T-helper 1 cell treated with Interleukin-12 subunit alpha and Interleukin-12 subunit beta and Interleukin-4 antibody, amounts not matched to agents 30 μg/mL and 1 μg/mL, for 36 hours (primary cell): ENCODE measurements around the gene AGAP3.

Experiments used
- H3K27ac Mint-ChIP-seq: one replicate; pipeline ENCODE4 v1.8.0; 2021; ENCODE audit warnings: mild to moderate bottlenecking, mixed read lengths
- H3K27me3 Mint-ChIP-seq: one replicate; pipeline ENCODE4 v1.8.0; 2021; ENCODE audit warnings: low read depth, mixed read lengths
- H3K36me3 Mint-ChIP-seq: one replicate; pipeline ENCODE4 v1.8.0; 2021; ENCODE audit warnings: low read depth, mixed read lengths
- H3K4me1 Mint-ChIP-seq: one replicate; pipeline ENCODE4 v1.8.0; 2021; ENCODE audit warnings: low read depth, mixed read lengths
- H3K4me3 Mint-ChIP-seq: one replicate; pipeline ENCODE4 v1.8.0; 2021; ENCODE audit warnings: mild to moderate bottlenecking, moderate library complexity, mixed read lengths
- H3K9me3 Mint-ChIP-seq: one replicate; pipeline ENCODE4 v1.8.0; 2021; ENCODE audit warnings: mixed read lengths

Gene AGAP3

DNA sequence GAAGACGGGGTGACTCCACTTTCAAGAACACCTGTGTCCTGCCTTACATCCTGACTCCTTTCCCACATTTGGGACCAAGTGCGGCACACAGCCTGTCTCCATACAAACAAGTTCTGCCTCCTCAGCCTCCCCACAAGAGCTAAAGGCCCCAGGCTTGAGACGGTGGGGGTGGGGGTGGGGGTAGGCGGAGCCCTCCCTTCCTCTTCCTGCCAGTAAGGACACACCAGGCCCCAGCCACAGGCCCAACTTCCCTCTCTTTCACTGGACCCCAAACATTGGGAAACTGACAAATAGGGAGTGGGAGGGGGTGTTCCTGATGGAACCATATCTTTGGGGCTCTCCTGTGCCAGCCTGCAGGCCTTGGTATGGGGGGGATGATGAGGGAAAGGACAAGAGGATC is 33.2 kb upstream of the AGAP3 start:
- H3K36me3 Mint-ChIP-seq, result peaks cover 4% of the 10 kb centered on the region
- H3K27me3 Mint-ChIP-seq, result peaks cover 5% of the 10 kb centered on the region
- no peaks in the 10 kb centered on the region for H3K9me3 Mint-ChIP-seq
- no peak overlapping the region for H3K4me3 Mint-ChIP-seq
- H3K27ac Mint-ChIP-seq, result no peak overlapping the region
- peaks cover 23% of the 10 kb centered on the region for H3K4me1 Mint-ChIP-seq

DNA sequence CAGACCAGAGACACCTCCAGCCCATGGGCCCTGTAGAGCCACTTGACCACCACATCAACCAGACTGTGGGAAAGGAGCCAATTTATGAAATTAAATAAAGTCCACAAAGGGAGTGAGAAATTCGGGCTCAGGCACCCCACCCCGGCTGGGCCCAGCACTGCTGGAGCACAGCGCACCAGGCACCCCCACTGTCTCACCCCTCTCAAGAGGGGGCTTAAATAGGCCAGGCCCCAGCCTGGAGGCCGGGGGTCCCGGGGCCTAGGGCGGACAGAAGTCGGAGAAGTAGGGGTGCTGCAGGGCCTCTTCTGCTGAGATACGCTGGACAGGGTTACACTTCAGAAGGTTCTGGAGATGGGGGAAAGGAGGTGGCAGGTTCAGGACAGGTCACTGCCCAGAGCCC is 32.5 kb upstream of the AGAP3 start:
- peaks cover 5% of the 10 kb centered on the region for H3K27me3 Mint-ChIP-seq
- H3K36me3 Mint-ChIP-seq, result peaks cover 4% of the 10 kb centered on the region
- no peak overlapping the region for H3K4me3 Mint-ChIP-seq
- H3K4me1 Mint-ChIP-seq, result peaks cover 27% of the 10 kb centered on the region
- no peaks in the 10 kb centered on the region for H3K9me3 Mint-ChIP-seq
- H3K27ac Mint-ChIP-seq, result no peak overlapping the region

DNA sequence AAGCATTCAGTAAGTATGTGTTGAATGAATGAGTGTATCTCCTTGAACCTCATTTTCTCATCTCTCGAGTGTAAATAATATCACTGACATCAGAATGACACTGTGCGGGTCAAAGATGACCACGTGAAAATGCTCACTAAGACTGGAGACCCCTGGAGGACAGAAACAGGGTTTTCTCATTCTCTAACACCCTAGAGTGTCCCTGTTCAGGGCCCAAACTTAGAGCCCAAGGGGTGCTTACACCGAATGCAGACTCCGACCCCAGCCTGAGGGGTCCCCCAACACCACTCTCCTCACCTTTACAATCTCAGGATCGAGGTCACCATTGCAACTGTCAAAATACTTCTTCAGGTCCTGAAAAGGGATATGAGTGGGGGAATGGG is 30.0 kb upstream of the AGAP3 start:
- Mint-ChIP-seq H3K4me1 (peaks cover 35% of the 10 kb centered on the region), H3K36me3 (peaks cover 4% of the 10 kb centered on the region), H3K4me3 (peak overlapping the region; percentile 97), H3K9me3 (no peaks in the 10 kb centered on the region), H3K27me3 (no peaks in the 10 kb centered on the region), H3K27ac (no peak overlapping the region)

DNA sequence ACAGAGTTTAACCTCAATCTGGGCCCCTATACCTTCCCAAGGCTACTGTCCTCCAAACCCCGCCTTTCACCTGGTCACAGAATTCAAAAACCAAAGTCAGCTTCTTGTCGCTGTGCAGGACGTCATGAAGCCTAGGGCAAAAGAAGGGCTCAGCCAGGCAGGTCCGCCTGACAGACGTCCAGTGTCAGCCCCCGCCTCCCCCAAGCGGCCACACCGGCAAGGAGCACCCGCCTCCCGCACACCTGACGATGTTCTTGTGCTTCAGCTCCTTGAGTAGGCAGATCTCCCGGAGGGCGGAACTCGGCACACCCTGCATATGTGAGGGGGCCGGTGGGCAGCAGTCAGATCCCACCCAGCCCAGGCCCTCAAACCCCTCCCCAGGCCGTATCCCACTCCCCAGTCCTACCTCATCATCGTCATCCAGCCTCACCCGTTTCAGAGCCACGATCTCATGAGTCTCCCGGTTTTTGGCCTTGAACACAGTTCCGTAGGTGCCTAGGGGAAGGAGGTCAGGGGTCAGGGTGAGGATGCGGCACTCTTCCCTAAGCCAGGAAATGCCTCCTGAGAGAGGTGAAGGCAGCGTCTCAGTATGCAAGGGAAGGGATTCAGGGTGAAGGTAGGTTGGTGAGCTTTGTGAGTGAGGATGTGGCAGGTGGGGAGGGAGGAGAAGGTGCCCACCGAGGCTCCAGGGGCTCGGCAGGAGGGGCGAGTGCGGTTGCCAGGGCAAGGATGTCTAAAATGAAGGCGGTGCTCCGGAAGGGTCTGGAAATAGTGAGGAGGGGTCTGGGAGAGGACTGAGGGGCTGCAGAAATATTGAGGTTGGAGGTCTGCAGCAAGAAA is 29.4 kb upstream of the AGAP3 start:
- no peaks in the 10 kb centered on the region for H3K27me3 Mint-ChIP-seq
- H3K9me3 Mint-ChIP-seq, result no peaks in the 10 kb centered on the region
- peaks cover 41% of the 10 kb centered on the region for H3K4me1 Mint-ChIP-seq

DNA sequence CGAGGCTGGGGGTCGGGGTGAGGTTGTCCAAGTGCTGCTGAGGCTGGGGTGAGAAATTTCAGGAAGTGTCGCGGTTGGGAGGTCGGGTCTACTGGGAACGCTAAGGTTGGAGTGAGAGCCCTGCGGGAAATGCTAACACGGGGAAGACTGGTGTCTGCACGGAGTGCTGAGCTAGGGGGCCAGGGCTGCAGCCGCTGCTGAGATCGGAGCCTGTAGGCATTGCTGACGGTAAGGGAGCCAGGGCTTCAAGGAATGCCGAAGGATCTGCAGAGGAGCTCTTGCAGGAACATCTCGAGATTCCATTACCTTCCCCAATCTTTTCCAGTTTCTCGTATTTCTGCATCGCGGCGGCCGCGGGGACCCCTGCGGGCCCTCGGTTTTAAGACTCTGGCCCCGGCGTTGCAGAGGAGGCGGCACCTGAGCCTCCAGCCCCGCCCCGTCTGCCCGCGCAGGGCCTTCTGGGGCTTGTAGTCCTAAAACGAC is 28.7 kb upstream of the AGAP3 start, which contains the start of gene CDK5:
Gene CDK5 (minus strand): TSS at position 392 of the 483 bp plus-strand sequence. CDS start 49 bp downstream, at position 343.
- H3K27me3 Mint-ChIP-seq, result no peaks in the 10 kb centered on the region
- H3K9me3 Mint-ChIP-seq, result no peaks in the 10 kb centered on the region
- peaks cover 40% of the 10 kb centered on the region for H3K4me1 Mint-ChIP-seq
- peak within 1 kb of the TSS; percentile 97 for H3K4me3 Mint-ChIP-seq
- H3K36me3 Mint-ChIP-seq, result peaks cover 3% of the 10 kb centered on the region
- peak within 1 kb of the TSS; percentile 94 for H3K27ac Mint-ChIP-seq

More for the DNA sequence above, 29.4 kb upstream of the AGAP3 start:
- Mint-ChIP-seq H3K27ac (peak overlapping the region; percentile 41), H3K36me3 (peaks cover 4% of the 10 kb centered on the region), H3K4me3 (peak overlapping the region; percentile 97)

DNA sequence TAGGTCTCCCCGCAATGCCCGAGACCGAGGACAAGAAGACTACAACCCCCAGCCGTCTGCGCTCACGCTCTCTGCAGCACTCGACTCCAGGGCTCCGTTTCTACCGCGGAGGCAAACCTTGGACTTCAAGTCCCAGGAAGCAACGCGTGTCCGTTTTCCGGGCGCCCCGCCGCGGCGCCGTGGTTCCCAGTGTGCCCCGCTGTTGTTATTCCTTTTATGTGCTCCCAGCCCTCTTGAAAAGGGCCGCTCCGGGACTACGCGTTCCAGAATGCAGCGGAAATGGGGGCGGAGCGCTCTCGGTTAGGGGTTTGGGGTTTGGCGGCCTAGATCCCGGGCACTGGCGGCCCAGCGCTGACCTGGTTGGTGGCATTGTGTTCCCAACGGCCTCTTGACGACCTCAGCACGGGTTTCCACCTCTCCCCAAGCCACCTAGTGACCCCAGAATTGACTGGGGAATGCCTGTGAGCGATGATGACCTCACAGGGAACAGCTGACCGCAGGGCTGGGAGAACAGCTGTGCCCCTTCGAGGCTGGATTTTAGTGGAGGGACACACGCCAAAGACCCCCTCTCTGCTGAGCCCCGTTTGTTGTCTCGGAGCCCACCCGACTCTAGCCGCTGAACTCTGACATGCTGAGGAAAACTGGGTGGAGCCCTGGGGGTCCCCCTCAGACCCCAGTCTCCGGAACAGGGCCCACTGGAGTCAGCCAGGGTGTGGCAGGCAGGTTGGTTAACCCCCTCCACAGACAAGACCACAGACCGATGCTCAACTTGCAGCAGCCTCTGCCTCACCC is 28.1 kb upstream of the AGAP3 start:
- no peaks in the 10 kb centered on the region for H3K9me3 Mint-ChIP-seq

DNA sequence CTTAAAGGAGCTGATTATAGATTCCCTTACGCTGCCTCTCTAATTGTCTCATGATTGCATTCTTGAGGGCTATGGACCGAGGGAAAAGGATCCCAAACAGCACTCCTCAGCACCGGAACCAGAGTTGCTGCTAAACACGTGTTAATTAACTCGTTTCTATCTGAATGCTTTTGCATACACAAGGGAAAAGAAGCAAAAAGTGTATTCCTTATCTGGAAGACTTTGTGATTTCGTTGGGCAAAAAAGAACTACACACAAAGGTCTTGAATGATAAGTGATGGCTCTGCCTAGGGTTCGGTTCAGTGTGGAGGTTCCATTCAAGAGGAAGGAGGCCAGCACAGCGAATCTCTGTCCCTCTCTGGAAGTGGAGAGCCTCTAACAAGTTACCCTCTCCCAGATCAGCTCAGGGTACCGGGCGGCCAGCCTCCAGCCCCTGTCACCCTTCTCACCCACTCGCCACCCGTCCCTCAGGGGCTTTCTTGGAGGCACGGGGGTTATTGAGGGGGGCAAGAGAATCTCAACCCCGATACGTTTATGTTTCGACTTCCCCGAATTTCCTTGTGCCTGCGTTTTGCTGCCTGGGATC is 27.4 kb upstream of the AGAP3 start:
- Mint-ChIP-seq H3K27ac (peak overlapping the region; percentile 94), H3K4me3 (peak overlapping the region; percentile 97), H3K27me3 (no peaks in the 10 kb centered on the region), H3K9me3 (no peaks in the 10 kb centered on the region), H3K36me3 (no peaks in the 10 kb centered on the region), H3K4me1 (peaks cover 34% of the 10 kb centered on the region)

More for the DNA sequence above, 28.1 kb upstream of the AGAP3 start:
- Mint-ChIP-seq H3K27me3 (no peaks in the 10 kb centered on the region), H3K4me1 (peaks cover 36% of the 10 kb centered on the region), H3K4me3 (peak overlapping the region; percentile 97), H3K27ac (peak overlapping the region; percentile 94), H3K36me3 (no peaks in the 10 kb centered on the region)

DNA sequence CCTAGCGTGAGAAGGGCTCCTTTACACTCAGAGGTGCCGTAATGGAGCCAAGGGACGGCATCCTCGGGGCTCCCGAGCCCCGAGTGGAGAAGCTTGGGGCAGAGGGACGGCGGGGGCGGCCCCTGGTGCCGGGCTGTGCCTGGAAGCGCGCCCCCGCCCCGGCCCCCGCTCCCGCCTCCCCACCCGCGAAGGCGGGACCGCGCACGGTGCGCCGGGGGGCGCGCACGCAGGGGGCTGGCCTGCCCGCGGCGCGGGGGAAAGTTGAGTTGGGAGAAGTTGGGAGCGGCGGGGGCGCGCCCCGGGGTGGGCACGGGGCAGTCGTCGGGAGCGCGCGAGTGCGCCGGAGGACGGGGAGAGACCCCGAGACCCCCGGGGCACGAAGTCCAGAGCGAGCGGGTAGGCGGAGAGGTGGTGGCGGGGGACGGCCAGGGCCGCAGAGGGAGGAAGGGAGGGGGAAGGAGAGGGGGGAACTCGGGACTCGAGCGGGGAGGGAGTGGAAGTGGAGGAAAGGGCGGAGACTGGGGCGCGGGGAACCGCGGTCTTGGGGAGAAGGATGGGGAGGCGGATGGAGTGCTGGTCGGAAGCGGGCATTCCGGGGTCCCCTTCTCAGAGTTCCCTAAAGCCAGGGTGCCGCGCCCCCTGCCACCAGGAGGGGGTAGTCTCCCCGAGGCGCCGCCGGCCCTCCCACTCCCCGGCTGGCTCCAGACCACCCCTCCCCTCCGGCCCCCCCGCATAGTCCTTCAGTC is 26.7 kb upstream of the AGAP3 start, which contains the start of gene SLC4A2:
Gene SLC4A2 (plus strand): TSS at position 223 of the 746 bp plus-strand sequence. CDS start 2,399 bp downstream, outside the sequence.
- H3K9me3 Mint-ChIP-seq, result no peaks in the 10 kb centered on the region
- peak within 1 kb of the TSS; percentile 94 for H3K27ac Mint-ChIP-seq
- no peaks in the 10 kb centered on the region for H3K36me3 Mint-ChIP-seq
- H3K27me3 Mint-ChIP-seq, result no peaks in the 10 kb centered on the region
- H3K4me1 Mint-ChIP-seq, result peaks cover 32% of the 10 kb centered on the region
- H3K4me3 Mint-ChIP-seq, result peak within 1 kb of the TSS; percentile 97

DNA sequence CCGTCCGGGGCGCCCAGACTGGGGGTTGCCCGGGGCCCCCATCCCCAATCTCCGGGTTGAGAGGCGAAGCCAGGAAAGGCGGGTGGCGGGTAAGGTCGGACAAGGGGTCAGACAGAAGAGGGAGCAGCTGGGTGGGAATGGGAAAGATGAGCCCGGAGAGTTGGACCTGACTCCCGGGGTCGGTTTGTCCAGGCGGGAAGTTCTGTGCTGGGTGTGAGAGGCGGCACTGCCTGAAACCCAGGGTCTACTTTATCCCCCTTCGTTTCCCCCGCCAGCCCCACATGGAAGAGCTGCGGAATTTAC is 26.2 kb upstream of the AGAP3 start:
- H3K4me1 Mint-ChIP-seq, result peaks cover 29% of the 10 kb centered on the region
- peak overlapping the region; percentile 69 for H3K27ac Mint-ChIP-seq
- H3K27me3 Mint-ChIP-seq, result no peaks in the 10 kb centered on the region
- H3K4me3 Mint-ChIP-seq, result peak overlapping the region; percentile 97
- H3K9me3 Mint-ChIP-seq, result no peaks in the 10 kb centered on the region
- H3K36me3 Mint-ChIP-seq, result no peaks in the 10 kb centered on the region

DNA sequence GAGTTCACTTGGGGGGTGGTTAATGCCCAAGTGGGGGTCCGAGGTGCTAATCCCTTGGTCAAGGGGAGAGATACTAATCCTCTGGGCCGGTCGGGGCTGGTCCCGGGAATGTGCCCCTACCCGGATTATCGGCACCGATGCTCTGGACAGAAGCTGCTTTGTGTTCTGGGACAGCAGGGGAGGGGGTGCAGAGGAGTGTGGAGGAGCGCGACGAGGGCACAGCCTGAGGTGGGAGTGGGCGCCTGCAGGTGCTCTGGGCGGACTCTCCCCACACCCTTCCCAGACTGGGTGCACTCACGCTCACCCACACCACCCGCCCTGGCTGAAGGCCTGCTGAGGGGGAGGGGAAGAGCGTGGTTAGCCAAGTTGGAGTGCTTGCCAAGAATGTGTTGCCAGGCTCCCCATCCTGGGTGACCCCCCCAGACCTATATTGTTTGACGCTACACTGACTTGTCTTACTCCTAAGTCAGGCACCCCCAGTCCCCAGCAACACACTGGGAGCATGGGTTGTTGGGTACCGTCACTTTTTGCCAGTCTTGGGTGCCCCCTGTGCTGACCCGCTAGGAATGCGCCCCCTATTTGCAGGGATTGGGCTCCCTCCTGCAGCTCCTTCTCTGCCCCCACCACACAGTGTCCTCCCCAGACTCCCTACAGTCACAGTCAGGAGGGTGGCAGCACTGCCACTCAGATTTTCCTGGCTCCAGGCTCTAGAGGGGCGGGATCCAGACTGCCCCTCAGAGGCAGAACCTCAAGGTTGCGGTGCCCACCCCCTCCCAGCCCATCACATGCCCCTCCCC is 25.7 kb upstream of the AGAP3 start:
- peaks cover 29% of the 10 kb centered on the region for H3K4me1 Mint-ChIP-seq
- H3K4me3 Mint-ChIP-seq, result peak overlapping the region; percentile 97
- H3K27ac Mint-ChIP-seq, result no peak overlapping the region
- H3K9me3 Mint-ChIP-seq, result no peaks in the 10 kb centered on the region
- H3K36me3 Mint-ChIP-seq, result no peaks in the 10 kb centered on the region
- H3K27me3 Mint-ChIP-seq, result no peaks in the 10 kb centered on the region

DNA sequence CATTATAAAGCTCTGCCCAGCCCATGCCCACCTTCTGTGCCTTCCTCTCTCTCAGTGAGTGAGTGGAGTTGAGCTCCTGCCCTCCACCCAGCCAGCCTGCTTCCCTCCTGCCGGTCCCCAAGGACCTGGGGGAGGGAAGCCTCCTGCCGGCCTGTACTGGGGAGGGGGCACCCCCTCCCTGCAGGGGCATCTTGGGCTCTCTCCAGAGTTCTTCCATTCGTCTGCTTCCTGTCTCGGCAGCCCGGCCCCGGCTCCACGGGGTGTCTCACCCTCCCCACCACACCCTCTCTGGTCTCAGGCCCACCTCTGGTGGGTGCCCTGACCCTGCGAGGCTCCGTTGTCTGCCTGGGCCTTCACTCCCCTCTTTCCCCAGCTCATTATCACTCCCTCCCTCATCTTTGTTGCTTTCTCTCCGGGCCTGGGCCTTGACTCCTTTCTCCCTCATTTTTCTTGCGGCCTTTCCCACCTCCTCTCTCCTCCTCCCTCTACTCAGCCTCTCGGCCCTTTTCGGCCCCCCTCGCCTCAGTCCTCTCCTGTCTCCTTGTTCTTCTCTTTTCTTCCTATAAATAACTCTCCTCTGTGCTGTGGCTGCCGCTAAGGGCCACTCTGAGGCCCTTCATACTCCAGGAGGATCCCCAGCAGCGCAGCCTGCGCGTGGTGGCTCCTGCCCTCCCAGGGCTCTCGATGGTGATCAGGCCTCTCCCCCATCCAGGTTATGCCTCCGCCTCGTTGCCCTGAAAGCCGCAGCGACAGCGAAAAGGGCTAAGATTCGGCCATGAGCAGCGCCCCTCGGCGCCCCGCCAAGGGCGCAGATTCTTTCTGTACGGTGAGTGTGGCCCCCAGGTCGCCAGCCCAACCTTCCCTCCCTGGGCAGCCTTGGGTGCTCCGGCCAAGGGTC is 24.8 kb upstream of the AGAP3 start:
- H3K4me1 Mint-ChIP-seq, result peaks cover 27% of the 10 kb centered on the region
- no peaks in the 10 kb centered on the region for H3K36me3 Mint-ChIP-seq
- no peaks in the 10 kb centered on the region for H3K9me3 Mint-ChIP-seq
- peak overlapping the region; percentile 97 for H3K4me3 Mint-ChIP-seq
- H3K27ac Mint-ChIP-seq, result no peak overlapping the region
- no peaks in the 10 kb centered on the region for H3K27me3 Mint-ChIP-seq

DNA sequence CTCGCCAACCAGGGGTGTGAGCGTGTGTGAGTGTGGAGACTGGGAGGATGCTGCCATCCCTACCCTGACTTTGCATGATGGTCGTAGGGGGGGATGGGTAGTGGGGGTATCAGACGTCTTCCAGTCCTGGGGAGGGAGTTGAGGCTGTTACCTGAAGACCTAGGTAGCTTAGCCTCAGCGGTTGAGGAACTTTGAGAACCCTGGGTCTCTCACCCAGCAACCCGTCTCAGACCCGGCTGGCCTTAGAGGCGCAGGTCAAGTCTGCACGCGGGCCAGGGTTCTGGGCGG is 24.2 kb upstream of the AGAP3 start:
- Mint-ChIP-seq H3K4me1 (peaks cover 24% of the 10 kb centered on the region), H3K4me3 (no peak overlapping the region), H3K36me3 (no peaks in the 10 kb centered on the region), H3K9me3 (no peaks in the 10 kb centered on the region), H3K27me3 (no peaks in the 10 kb centered on the region), H3K27ac (no peak overlapping the region)
